ENCODE results near the gene MAML3.

Gene MAML3

DNA sequence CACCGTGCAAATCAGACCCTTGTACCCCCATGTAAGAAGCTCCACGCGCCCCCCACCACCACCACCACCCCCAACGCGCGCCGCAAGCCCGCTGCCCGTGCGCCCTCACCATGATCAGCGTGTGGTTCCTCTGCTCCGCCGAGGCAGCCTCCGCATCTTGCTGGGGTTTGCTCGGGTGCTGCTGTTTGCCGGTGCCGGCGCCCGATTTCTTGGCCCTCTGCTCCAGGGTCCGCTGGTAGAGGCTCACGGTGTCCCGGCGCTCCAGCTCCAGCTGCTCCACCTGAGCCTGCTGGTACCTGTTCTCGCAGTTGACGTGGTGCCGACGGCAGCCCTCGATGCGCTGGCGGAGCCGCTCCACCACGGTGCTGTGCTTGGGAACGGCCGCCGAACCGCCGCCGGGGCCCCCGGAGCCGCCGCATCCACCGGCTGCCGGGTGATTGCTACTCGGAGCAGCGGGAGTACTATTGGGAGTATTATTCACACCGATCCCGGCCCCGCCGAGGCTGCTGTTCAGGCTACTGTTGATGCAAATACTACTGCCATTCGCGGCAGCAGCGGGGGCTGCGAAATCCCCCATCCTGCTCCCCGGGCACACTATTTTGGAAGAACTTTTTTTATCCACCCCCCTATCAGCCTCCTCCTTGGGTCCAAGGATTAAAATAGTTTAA lies 1.1 kb downstream of the MAML3 start:
- ChIA-PET POLR2A (interaction anchor here (1.2 to 3.4 kb wide), 3 partner anchors 9 to 100 kb away, joined by 3 to 10 read pairs (median 4); no protein-coding TSS in a partner anchor), CTCF (interaction anchor here (0.9 to 2.9 kb wide), 10 partner anchors 28 to 112 kb away, joined by 3 to 11 read pairs (median 3); no protein-coding TSS in a partner anchor)
- no peak for DNase-seq (ENCODE audit: low read depth, low spot score)
- TF ChIP-seq, protein P1, sequence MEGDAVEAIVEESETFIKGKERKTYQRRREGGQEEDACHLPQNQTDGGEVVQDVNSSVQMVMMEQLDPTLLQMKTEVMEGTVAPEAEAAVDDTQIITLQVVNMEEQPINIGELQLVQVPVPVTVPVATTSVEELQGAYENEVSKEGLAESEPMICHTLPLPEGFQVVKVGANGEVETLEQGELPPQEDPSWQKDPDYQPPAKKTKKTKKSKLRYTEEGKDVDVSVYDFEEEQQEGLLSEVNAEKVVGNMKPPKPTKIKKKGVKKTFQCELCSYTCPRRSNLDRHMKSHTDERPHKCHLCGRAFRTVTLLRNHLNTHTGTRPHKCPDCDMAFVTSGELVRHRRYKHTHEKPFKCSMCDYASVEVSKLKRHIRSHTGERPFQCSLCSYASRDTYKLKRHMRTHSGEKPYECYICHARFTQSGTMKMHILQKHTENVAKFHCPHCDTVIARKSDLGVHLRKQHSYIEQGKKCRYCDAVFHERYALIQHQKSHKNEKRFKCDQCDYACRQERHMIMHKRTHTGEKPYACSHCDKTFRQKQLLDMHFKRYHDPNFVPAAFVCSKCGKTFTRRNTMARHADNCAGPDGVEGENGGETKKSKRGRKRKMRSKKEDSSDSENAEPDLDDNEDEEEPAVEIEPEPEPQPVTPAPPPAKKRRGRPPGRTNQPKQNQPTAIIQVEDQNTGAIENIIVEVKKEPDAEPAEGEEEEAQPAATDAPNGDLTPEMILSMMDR (IDR thresholded peaks at IDR 0.05; ENCODE audit: insufficient read depth, low read length, missing control alignments): no peak
- peak overlapping the region; percentile 79 for H3K4me3 ChIP-seq (ENCODE audit: low read depth, low read length)

DNA sequence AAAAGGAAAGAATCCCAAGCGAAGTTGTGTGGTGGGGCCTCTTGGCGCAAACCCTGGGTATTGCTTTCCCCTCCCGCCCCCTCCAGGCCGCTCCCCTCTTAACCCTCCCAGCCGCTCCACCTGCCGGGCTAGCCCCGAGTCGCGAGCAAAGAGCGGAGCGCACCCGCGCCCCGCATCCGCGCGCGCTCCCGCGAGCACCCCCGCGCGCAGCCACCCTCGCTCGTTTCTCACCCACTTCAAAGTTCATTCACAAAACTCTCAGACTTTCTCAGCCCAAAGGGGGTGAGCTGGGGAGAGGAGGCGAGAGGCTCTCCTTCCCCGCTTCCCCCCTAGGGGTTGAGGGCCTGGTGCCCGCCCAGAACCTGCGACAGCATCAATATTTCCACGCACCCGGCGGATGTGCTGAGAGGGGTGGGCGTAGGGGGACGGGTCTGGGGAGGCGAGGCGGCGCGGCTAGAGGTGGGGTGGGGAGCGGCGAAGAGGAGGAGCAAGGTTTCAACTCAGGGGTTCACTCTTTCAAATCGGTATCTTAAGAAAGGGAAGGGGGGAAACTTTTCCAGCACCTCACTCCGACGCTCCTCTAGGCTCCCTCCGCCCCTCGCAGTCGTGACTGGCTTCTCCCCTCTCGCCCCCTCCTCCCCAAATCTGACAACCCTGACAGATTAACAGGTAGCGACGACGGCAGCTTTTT lies 1.8 kb downstream of the MAML3 start:
- no peak for DNase-seq (ENCODE audit: low read depth, low spot score)

DNA sequence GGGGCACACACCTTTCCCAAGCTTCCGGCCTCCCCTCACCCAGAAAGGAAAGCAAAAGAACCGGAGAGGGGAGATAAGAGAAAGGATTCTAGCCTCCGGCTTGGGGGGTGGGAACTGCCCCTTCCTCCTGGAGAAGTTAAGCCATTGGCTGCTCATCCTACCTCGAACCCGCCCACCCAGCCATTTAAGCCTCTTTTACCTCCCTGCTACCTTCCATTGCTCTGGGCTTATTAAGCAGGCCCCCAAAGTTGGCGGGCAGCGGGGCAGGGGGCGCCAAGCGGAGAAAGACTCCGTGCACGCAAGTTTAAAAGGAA lies 2.3 kb downstream of the MAML3 start:
- CTCF ChIA-PET: interaction anchor here (1.4 kb wide), 1 partner anchor 102 kb away, joined by 4 read pairs; no protein-coding TSS in a partner anchor
- TF ChIP-seq, protein P1 (IDR thresholded peaks at IDR 0.05; ENCODE audit: insufficient read depth, low read length, missing control alignments): no peak

More for the DNA sequence above, 1.8 kb downstream of the MAML3 start:
- ChIA-PET POLR2A (interaction anchor here (3.4 kb wide), 1 partner anchor 100 kb away, joined by 10 read pairs; no protein-coding TSS in a partner anchor), CTCF (interaction anchor here (0.9 to 2.9 kb wide), 4 partner anchors 29 to 100 kb away, joined by 3 to 11 read pairs (median 6); no protein-coding TSS in a partner anchor)
- H3K4me3 ChIP-seq (ENCODE audit: low read depth, low read length): peak overlapping the region; percentile 79
- TF ChIP-seq, protein P1 (IDR thresholded peaks at IDR 0.05; ENCODE audit: insufficient read depth, low read length, missing control alignments): peak; percentile 26

DNA sequence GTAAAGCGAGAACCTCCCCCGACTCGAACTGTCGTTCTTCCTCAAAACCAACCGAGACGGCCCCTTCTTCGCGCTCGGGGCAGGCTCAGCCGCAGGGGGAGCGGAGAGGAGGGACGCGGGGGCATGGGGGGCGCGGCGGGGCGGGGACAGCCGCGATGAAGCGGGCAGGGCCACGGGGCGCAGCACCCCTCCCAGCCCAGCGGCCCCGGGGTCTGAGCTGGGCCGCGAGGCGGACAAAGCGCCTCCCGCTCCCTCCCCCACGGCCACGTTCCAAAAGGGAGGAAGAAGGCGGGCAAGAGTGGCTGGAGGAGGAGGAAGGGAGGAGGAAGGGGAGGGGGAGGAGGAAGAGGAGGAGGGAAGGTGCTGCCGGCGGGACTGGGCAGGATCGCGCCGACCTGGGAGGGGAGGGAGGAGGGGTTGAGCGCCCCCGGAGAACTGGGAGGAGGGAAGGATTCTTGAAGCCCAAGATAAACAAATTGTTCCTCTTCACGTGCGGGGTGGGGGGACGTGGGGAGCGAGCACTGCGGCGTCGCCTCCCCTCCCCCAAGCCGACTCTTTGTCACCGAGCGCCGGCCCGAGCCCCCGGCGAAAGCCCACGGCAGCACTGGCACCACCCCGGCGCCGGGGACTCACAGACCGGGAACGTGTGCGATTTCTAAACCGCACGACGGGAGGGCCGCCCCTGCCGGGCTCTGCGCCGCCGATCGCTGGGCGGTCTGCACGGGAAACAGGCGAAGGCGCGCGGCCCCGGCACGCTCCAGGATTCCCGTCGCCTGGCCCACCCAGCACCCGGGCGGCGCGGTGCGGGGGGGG lies 2.9 kb downstream of the MAML3 start:
- ChIA-PET POLR2A (interaction anchor here (0.6 to 3.4 kb wide), 3 partner anchors 94 to 102 kb away, joined by 3 to 10 read pairs (median 3); no protein-coding TSS in a partner anchor), CTCF (interaction anchor here (1.4 to 1.5 kb wide), 2 partner anchors 100 to 103 kb away, joined by 4 to 5 read pairs; no protein-coding TSS in a partner anchor)
- peak overlapping the region; percentile 79 for H3K4me3 ChIP-seq (ENCODE audit: low read depth, low read length)
- DNase-seq (ENCODE audit: low read depth, low spot score): no peak
- TF ChIP-seq, protein P1 (IDR thresholded peaks at IDR 0.05; ENCODE audit: insufficient read depth, low read length, missing control alignments): no peak

More for the DNA sequence above, 2.3 kb downstream of the MAML3 start:
- no peak for DNase-seq (ENCODE audit: low read depth, low spot score)
- POLR2A ChIA-PET: interaction anchor here (3.4 kb wide), 1 partner anchor 101 kb away, joined by 10 read pairs; no protein-coding TSS in a partner anchor
- peak overlapping the region; percentile 79 for H3K4me3 ChIP-seq (ENCODE audit: low read depth, low read length)

DNA sequence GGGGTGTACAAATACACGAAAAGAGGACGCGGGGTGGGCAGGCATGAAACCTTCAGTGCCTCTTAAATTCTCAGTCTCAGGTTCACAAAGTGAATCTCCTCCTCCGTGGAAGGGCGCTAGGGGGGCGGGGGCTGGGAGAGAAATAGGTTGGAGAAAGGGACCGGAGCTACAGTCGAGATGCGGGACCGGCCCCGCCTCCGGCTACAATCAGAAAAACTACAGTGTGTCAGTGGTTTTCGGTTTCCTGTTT lies 3.4 kb downstream of the MAML3 start:
- CTCF ChIA-PET: interaction anchor here (1.3 to 1.5 kb wide), 3 partner anchors 100 to 494 kb away, joined by 4 to 6 read pairs (median 5); no protein-coding TSS in a partner anchor
- DNase-seq (ENCODE audit: low read depth, low spot score): no peak
- TF ChIP-seq, protein P1 (IDR thresholded peaks at IDR 0.05; ENCODE audit: insufficient read depth, low read length, missing control alignments): no peak
- POLR2A ChIA-PET: interaction anchor here (0.7 to 3.4 kb wide), 2 partner anchors 95 to 102 kb away, joined by 3 to 10 read pairs; no protein-coding TSS in a partner anchor
- H3K4me3 ChIP-seq (ENCODE audit: low read depth, low read length): peak overlapping the region; percentile 79

All from AG04449 (cell line).